Parathyroid adenoma (tissue), 2 donors: ENCODE measurements around the gene ZNF277.
A peak's percentile ranks its signal among the peaks of the same experiment; 100 is the strongest.

Experiments
- H2AFZ ChIP-seq: fragments of 300-600 bp; sonication (generic); one replicate; pipeline ENCODE4 v1.7.0; 2017; ENCODE audit warnings: antibody characterized with exemption, mild to moderate bottlenecking
- H3K27ac ChIP-seq: fragments of 300-600 bp; sonication (generic); one replicate; pipeline ENCODE4 v1.7.0; 2017
- H3K27me3 ChIP-seq: fragments of 300-600 bp; sonication (generic); one replicate; pipeline ENCODE4 v1.7.0; 2017; ENCODE audit warnings: low read length; ENCODE audit not compliant: control insufficient read depth, insufficient read depth
- H3K36me3 ChIP-seq: fragments of 300-600 bp; sonication (generic); one replicate; pipeline ENCODE4 v1.7.0; 2017; ENCODE audit warnings: low read length; ENCODE audit not compliant: control insufficient read depth, insufficient read depth
- H3K4me1 ChIP-seq: fragments of 300-600 bp; sonication (generic); one replicate; pipeline ENCODE4 v1.7.0; 2017; ENCODE audit warnings: control low read depth
- H3K4me2 ChIP-seq: fragments of 300-600 bp; sonication (generic); one replicate; pipeline ENCODE4 v1.7.0; 2017; ENCODE audit warnings: low read length
- H3K4me3 ChIP-seq: fragments of 300-600 bp; sonication (generic); one replicate; pipeline ENCODE4 v1.7.0; 2017; ENCODE audit warnings: low read depth, low read length
- H3K79me2 ChIP-seq: fragments of 300-600 bp; sonication (generic); one replicate; pipeline ENCODE4 v1.7.0; 2017; ENCODE audit warnings: control low read depth
- H3K9ac ChIP-seq: fragments of 300-600 bp; sonication (generic); one replicate; pipeline ENCODE4 v1.7.0; 2017; ENCODE audit warnings: mild to moderate bottlenecking
- H3K9me3 ChIP-seq: fragments of 300-600 bp; sonication (generic); one replicate; pipeline ENCODE4 v1.7.0; 2017; ENCODE audit warnings: low read length; ENCODE audit not compliant: control insufficient read depth
- TF ChIP-seq, protein P1 (sequence below): fragments of 300-600 bp; sonication (generic); IDR thresholded peaks from one replicate; pipeline ENCODE4 v1.7.0; 2017; ENCODE audit warnings: antibody characterized with exemption, mild to moderate bottlenecking
- donor health status: primary hyperparathyroidism.

The ZNF277 gene

DNA sequence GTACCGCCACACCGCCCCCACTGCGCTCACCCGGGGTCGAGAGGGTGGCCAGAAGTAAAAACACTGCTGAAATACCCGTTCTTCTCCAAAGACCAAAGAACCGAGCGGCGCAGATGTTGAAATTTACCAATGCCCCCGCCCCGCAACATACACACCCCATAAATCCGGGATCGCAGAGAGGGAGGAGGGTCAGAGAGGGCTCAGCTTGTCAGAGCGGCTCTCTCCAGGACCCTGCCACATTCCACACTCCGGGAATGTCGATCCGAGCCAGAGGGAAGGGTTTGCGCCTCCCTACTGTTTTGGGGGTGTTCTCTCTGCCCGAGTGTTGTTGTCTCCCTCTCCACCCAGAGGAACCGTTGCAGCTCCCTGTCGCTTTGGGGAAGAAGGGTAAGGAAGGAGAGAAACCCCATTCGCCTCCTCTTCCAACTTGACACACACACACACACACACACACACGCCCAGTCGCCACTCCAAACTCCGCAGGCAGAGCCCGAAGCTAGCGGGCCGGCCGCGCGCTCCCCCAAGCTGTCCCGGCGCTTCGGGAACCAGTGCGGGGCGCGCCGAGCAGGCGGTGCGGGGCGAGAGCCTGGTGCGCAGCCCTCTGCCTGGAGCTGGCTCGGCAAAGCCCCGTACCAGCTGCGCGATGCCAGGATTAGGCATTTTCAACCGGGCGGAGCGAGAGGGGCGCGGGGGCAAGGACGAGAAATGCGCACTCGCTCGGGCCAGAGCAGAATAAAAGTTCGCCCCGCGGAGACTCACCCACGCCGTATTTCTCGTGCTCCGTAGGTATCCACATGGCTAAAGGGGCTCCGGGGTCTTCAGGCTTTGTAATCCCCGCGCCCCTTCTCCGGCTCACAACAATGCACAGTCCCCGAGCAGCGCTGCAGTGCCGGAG lies 905 bp upstream of the ZNF277 start:
- TF ChIP-seq, protein P1, sequence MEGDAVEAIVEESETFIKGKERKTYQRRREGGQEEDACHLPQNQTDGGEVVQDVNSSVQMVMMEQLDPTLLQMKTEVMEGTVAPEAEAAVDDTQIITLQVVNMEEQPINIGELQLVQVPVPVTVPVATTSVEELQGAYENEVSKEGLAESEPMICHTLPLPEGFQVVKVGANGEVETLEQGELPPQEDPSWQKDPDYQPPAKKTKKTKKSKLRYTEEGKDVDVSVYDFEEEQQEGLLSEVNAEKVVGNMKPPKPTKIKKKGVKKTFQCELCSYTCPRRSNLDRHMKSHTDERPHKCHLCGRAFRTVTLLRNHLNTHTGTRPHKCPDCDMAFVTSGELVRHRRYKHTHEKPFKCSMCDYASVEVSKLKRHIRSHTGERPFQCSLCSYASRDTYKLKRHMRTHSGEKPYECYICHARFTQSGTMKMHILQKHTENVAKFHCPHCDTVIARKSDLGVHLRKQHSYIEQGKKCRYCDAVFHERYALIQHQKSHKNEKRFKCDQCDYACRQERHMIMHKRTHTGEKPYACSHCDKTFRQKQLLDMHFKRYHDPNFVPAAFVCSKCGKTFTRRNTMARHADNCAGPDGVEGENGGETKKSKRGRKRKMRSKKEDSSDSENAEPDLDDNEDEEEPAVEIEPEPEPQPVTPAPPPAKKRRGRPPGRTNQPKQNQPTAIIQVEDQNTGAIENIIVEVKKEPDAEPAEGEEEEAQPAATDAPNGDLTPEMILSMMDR = no peak
- peak overlapping the region; percentile 64 for H3K27ac ChIP-seq
- H3K4me1 ChIP-seq = no peaks in the 10 kb centered on the region

DNA sequence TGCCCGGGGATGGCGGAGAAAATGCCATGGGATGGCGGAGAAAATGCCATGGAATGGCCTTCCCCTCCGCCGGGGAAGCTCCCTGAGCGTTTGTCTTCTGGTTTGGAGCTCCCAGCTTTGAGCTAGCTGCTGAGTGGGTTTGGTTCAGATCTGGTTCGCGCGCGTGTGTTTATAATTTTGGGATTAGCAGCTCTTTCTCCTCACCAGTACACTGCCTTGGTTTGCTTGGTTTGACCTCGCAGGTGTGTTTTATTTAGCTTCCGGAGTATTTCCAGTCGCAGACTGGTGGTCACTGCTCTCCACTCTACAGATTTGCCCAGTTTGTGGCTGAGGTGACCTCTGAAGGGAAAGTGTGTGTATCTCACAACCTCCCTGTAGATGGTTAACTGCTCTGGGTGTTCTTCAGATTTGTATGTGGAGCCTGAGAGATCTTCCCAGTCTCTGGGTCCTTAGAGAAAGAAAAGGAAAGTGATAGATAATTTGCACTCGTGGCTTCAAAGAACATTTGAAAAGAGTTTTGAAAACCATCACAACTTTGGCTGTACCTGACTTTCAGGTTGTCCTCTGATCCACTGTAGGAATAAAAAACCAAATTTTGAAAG lies 597 bp downstream of the ZNF277 start:
- Histone ChIP-seq H3K79me2 (peaks cover 19% of the 10 kb centered on the region), H3K36me3 (no peaks in the 10 kb centered on the region), H3K9ac (peak overlapping the region; percentile 25), H3K27ac (peak overlapping the region; percentile 64), H2AFZ (peak overlapping the region; percentile 88), H3K9me3 (no peaks in the 10 kb centered on the region), H3K4me2 (peak overlapping the region; percentile 91), H3K4me1 (no peaks in the 10 kb centered on the region), H3K27me3 (no peaks in the 10 kb centered on the region), H3K4me3 (peak overlapping the region; percentile 92)
- TF ChIP-seq, protein P1 = no peak

More for the DNA sequence above, 905 bp upstream of the ZNF277 start:
- H3K36me3 ChIP-seq = no peaks in the 10 kb centered on the region
- H3K4me3 ChIP-seq = peak overlapping the region; percentile 92
- peak overlapping the region; percentile 89 for H3K4me2 ChIP-seq
- peaks cover 17% of the 10 kb centered on the region for H3K79me2 ChIP-seq
- H3K9me3 ChIP-seq = no peaks in the 10 kb centered on the region
- H2AFZ ChIP-seq = peak overlapping the region; percentile 88
- no peaks in the 10 kb centered on the region for H3K27me3 ChIP-seq
- H3K9ac ChIP-seq = peak overlapping the region; percentile 41

DNA sequence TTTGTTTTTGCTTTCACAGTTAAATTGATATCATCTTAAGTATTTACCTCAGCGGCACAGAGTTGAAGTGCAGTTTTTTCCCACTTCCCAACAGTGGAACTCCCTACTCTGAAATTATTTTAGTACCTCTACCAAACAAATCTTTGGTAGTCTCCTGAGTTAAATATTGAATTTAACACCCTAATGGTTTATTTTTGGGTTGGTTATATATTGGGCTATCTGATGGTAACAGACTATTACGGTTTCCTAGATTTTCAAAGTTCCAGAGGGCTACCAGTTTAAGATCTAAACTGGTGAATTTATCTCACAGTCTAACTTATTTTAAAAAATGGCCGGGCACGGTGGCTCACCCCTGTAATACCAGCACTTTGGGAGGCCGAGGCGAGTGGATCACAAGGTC lies 1.3 kb downstream of the ZNF277 start:
- Histone ChIP-seq H3K9ac (no peak overlapping the region), H3K9me3 (no peaks in the 10 kb centered on the region), H3K79me2 (peaks cover 19% of the 10 kb centered on the region), H3K4me1 (no peaks in the 10 kb centered on the region), H2AFZ (no peak overlapping the region), H3K27ac (no peak overlapping the region), H3K4me3 (no peak overlapping the region), H3K27me3 (no peaks in the 10 kb centered on the region), H3K4me2 (peak overlapping the region; percentile 91), H3K36me3 (no peaks in the 10 kb centered on the region)
- TF ChIP-seq, protein P1 = no peak

GRCh38 chr7:112211348-112211907 lies 4.9 kb downstream of the ZNF277 start:
- Histone ChIP-seq H3K9me3 (no peaks in the 10 kb centered on the region), H3K4me2 (no peak overlapping the region), H3K4me3 (no peak overlapping the region), H3K79me2 (peaks cover 20% of the 10 kb centered on the region), H3K27me3 (no peaks in the 10 kb centered on the region), H3K27ac (no peak overlapping the region), H3K9ac (no peak overlapping the region), H3K36me3 (no peaks in the 10 kb centered on the region), H3K4me1 (peaks cover 8% of the 10 kb centered on the region), H2AFZ (no peak overlapping the region)
- TF ChIP-seq, protein P1 = no peak
